ENCODE data around the gene GNB5. TPM values are rescaled to one million over a fixed set of nuclear protein-coding genes. Genes with fewer than 3 reads are reported as not detected.

The GNB5 gene
- total RNA-seq, 1 experiment from 2014 or later: 58.7 TPM

DNA sequence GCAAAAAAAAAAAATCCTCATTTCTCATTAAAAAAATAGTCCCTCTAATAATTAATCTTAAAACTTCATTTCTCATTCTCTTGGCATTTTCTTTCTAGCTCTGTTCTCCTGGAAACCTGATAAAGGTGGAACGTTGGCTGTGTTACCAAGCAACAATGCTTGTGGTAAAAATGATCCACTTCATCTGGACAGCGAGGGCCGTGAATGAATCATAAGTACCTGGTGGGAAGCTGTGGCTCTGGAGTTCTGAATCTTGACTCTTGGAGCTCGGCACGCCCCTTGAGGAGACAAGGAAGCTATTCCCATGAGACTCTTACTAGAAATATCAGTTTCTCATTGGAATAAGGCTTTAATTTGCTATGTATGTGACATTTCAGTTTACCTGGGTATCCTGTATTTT lies 111.2 kb downstream of the GNB5 start:
- POLR2A ChIA-PET: interaction anchor here (0.8 kb wide), 1 partner anchor 18 kb away, joined by 3 read pairs; no protein-coding TSS in a partner anchor
- in situ Hi-C loops (cut with HindIII; ENCODE audit: low pct_unique_long_range_greater_than_20kb, low sequenced_read_pairs) (no loop called here), intact Hi-C loops (cut with micrococcal nuclease; ENCODE audit: unreplicated experiment) (no loop called here)
- ATAC-seq (no peak), DNase-seq (ENCODE audit: low read depth, low spot score) (no peak)
- no TSS peak for BruUV-seq (replicated peaks)
- Histone ChIP-seq H3K9me3 (ENCODE audit: control insufficient read depth, insufficient read depth, low read depth, low read length) (no peaks in the 10 kb centered on the region), H3K27me3 (ENCODE audit: control insufficient read depth, insufficient read depth, low read length) (no peaks in the 10 kb centered on the region), H3K4me3 (ENCODE audit: low read depth in 2 of 2, low read length in 2 of 2) (no peak overlapping the region), H3K27ac (ENCODE audit: low read length) (no peak overlapping the region), H3K4me1 (ENCODE audit: control insufficient read depth, insufficient read depth, low read length) (peaks cover 8% of the 10 kb centered on the region), H3K36me3 (ENCODE audit: control insufficient read depth, insufficient read depth, low read length) (no peaks in the 10 kb centered on the region)
- CTCF ChIA-PET: interaction anchor here (0.6 kb wide), 3 partner anchors 55 to 1578 kb away, joined by 3 to 9 read pairs (median 7); no protein-coding TSS in a partner anchor
- TF ChIP-seq REST (IDR thresholded peaks at IDR 0.05; ENCODE audit: insufficient read depth in 1 of 2, low read depth in 2 of 2, low read length in 1 of 2) (no peak), POLR2AphosphoS5 (IDR thresholded peaks at IDR 0.05; ENCODE audit: low read depth, low read length) (no peak), SIN3A (IDR thresholded peaks at IDR 0.05; ENCODE audit: borderline replicate concordance, insufficient read depth, low read depth, low read length) (no peak), TCF7L2 (IDR thresholded peaks at IDR 0.05; ENCODE audit: low read depth, low read length) (no peak)
- TF ChIP-seq, protein P1, sequence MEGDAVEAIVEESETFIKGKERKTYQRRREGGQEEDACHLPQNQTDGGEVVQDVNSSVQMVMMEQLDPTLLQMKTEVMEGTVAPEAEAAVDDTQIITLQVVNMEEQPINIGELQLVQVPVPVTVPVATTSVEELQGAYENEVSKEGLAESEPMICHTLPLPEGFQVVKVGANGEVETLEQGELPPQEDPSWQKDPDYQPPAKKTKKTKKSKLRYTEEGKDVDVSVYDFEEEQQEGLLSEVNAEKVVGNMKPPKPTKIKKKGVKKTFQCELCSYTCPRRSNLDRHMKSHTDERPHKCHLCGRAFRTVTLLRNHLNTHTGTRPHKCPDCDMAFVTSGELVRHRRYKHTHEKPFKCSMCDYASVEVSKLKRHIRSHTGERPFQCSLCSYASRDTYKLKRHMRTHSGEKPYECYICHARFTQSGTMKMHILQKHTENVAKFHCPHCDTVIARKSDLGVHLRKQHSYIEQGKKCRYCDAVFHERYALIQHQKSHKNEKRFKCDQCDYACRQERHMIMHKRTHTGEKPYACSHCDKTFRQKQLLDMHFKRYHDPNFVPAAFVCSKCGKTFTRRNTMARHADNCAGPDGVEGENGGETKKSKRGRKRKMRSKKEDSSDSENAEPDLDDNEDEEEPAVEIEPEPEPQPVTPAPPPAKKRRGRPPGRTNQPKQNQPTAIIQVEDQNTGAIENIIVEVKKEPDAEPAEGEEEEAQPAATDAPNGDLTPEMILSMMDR (IDR thresholded peaks at IDR 0.05): no peak

GRCh38 chr15:52078876-52079700 lies 112.1 kb downstream of the GNB5 start:
- TF ChIP-seq, protein P1 (IDR thresholded peaks at IDR 0.05): peak; percentile 95
- TF ChIP-seq REST (IDR thresholded peaks at IDR 0.05; ENCODE audit: insufficient read depth in 1 of 2, low read depth in 2 of 2, low read length in 1 of 2): no peak
- CTCF ChIA-PET: interaction anchor here (0.6 to 1.0 kb wide), 6 partner anchors 12 to 74 kb away, joined by 3 to 6 read pairs (median 4); no protein-coding TSS in a partner anchor
- in situ Hi-C loops (cut with HindIII; ENCODE audit: low pct_unique_long_range_greater_than_20kb, low sequenced_read_pairs): no loop called here
- BruUV-seq (replicated peaks): no TSS peak
- no peaks in the 10 kb centered on the region for H3K27me3 ChIP-seq (ENCODE audit: control insufficient read depth, insufficient read depth, low read length)
- POLR2A ChIA-PET: no interaction called here
- peak; percentile 84 for ATAC-seq
- no peaks in the 10 kb centered on the region for H3K36me3 ChIP-seq (ENCODE audit: control insufficient read depth, insufficient read depth, low read length)
- no peak for DNase-seq (ENCODE audit: low read depth, low spot score)
- intact Hi-C loops (cut with micrococcal nuclease; ENCODE audit: unreplicated experiment): loop anchor here (2.0 kb wide), 1 partner anchor 96 kb away; no protein-coding TSS in a partner anchor
- no peaks in the 10 kb centered on the region for H3K9me3 ChIP-seq (ENCODE audit: control insufficient read depth, insufficient read depth, low read depth, low read length)
- peak overlapping the region; percentile 11; the same call in 1 of the 2 replicates for H3K27ac ChIP-seq (ENCODE audit: low read length)
- no peak overlapping the region for H3K4me3 ChIP-seq (ENCODE audit: low read depth in 2 of 2, low read length in 2 of 2)
- peaks cover 8% of the 10 kb centered on the region for H3K4me1 ChIP-seq (ENCODE audit: control insufficient read depth, insufficient read depth, low read length)

Data from Panc1 (cell line).